ENCODE results near the gene ZKSCAN5.
A peak's percentile ranks its signal among the peaks of the same experiment; 100 is the strongest.
"Not testable (repeated sequence)": the region's sequence is repeated elsewhere in the genome, so short reads cannot be mapped to it uniquely, and the experiment has no call there.

The ZKSCAN5 gene

DNA sequence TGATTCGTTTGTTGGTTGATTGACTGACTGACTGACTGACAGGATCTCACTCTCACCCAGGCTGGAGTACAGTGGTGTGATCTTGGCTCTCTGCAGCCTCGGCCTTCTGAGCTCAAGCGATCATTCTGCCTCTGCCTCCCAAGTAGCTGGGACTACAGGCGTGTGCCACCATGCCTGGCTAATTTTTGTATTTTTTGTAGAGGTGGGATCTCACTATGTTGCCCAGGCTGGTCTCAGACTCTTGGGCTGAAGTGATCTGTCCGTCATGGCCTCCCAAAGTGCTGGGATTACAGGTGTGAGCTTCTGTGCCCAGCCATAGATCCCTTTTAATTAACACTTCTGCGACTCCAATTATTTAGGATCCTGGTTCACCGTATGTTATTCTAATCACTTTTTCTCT is 64.3 kb downstream of the ZKSCAN5 start:
- H3K4me3 ChIP-seq (ENCODE audit: low read length); H3K4me1 ChIP-seq (ENCODE audit: control insufficient read depth, insufficient read depth, low read length); DNase-seq (ENCODE audit: low read depth); H3K9ac ChIP-seq (ENCODE audit: low read length); H3K27me3 ChIP-seq (replicated peaks; ENCODE audit: control insufficient read depth, insufficient read depth, low read length); H3K9me3 ChIP-seq (ENCODE audit: control insufficient read depth, low read length): not testable (repeated sequence)
- peaks cover 86% of the 10 kb centered on the region for H3K36me3 ChIP-seq (ENCODE audit: control insufficient read depth, insufficient read depth, low read length, severe bottlenecking)

DNA sequence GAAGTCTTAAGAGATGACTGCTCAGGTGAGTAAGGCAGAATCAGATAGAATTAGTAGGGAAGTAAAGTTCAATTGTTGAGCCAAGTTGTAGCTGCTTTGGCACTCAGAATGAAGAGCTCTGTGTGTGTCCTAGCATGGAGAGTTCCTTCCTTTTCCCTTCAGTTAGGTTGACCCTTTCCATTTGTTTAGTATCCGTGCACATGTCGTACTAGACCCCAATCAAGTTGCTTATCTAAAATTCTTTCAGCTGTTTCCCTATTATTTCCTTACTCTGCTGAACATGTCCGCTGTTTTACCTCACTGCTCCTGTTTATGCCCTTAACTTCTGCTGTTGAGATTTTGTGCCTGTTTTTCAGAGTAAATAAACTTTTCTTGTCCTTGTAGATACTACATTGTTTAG is 67.3 kb downstream of the ZKSCAN5 start:
- Histone ChIP-seq H3K4me3 (ENCODE audit: low read length) (no peak overlapping the region), H3K9me3 (ENCODE audit: control insufficient read depth, low read length) (no peaks in the 10 kb centered on the region), H3K9ac (ENCODE audit: low read length) (no peak overlapping the region), H3K4me1 (ENCODE audit: control insufficient read depth, insufficient read depth, low read length) (no peaks in the 10 kb centered on the region), H3K36me3 (ENCODE audit: control insufficient read depth, insufficient read depth, low read length, severe bottlenecking) (peaks cover 60% of the 10 kb centered on the region), H3K27me3 (replicated peaks; ENCODE audit: control insufficient read depth, insufficient read depth, low read length) (no peaks in the 10 kb centered on the region)
- no peak for DNase-seq (ENCODE audit: low read depth)

DNA sequence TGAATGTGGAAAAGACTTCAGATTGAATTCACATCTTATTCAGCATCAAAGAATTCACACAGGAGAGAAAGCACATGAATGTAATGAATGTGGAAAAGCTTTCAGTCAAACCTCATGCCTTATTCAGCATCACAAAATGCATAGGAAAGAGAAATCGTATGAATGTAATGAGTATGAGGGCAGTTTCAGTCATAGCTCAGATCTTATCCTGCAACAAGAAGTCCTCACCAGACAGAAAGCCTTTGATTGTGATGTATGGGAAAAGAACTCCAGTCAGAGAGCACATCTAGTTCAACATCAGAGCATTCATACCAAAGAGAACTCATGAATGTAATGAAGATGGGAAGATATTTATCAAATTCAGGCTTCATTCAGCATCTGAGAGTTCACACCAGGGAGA is 68.8 kb downstream of the ZKSCAN5 start:
- Histone ChIP-seq H3K36me3 (ENCODE audit: control insufficient read depth, insufficient read depth, low read length, severe bottlenecking) (peaks cover 56% of the 10 kb centered on the region), H3K4me1 (ENCODE audit: control insufficient read depth, insufficient read depth, low read length) (no peaks in the 10 kb centered on the region), H3K4me3 (ENCODE audit: low read length) (no peak overlapping the region), H3K27me3 (replicated peaks; ENCODE audit: control insufficient read depth, insufficient read depth, low read length) (no peaks in the 10 kb centered on the region), H3K9ac (ENCODE audit: low read length) (no peak overlapping the region), H3K9me3 (ENCODE audit: control insufficient read depth, low read length) (no peaks in the 10 kb centered on the region)
- no peak for DNase-seq (ENCODE audit: low read depth)

DNA sequence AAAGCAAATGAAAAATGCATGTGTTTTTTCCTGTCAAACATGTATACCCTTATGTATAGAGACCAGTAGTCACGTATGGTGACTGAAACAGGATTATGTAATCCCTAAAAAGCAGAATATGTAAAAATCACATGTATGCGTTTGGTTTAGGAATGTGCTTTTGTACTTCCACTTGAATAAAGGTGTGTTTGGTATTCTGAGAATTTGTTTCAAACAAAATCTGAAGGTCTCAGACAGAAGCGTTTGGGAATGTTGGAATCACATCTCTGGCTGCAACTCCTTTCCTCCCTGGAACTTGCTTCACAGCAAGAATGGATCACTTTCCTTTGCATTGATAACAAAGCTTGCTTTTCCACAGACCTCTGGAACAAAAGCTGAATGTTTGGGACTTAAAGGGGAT is 71.8 kb downstream of the ZKSCAN5 start:
- Histone ChIP-seq H3K9ac (ENCODE audit: low read length) (no peak overlapping the region), H3K27me3 (replicated peaks; ENCODE audit: control insufficient read depth, insufficient read depth, low read length) (no peaks in the 10 kb centered on the region), H3K36me3 (ENCODE audit: control insufficient read depth, insufficient read depth, low read length, severe bottlenecking) (peaks cover 29% of the 10 kb centered on the region), H3K9me3 (ENCODE audit: control insufficient read depth, low read length) (no peaks in the 10 kb centered on the region), H3K4me3 (ENCODE audit: low read length) (no peak overlapping the region), H3K4me1 (ENCODE audit: control insufficient read depth, insufficient read depth, low read length) (peaks cover 8% of the 10 kb centered on the region)
- DNase-seq (ENCODE audit: low read depth): no peak

DNA sequence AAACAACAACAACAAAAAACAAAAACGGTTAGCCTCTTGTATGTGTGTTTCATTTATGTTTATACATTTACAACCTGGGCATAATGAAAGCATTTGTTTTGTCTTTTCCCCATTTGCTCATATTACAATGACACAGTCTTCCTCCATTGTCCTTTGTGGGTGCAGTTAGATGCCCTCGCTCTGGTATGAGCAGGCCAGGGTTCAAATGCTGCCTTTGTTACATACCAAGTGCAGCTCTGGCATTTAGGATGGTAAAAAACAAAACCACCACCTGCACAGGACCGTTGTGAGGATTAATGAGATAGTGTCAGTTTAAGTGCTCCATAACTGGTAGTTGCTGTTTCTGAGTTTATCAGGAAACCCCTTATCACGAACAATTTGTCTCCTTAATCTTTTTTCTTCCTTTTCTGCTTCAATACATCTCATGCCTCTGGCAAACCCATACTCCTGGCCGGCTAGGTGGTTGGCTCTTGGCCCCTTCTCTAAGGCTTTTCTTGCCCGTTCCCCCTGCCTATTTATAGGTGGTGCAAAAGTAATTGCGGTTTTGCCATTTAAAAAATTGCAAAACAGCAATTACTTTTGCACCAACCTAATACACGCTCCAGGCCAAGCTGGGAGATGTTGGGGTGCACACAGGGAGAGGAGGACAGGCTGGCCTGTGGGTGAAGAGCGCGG is 75.0 kb downstream of the ZKSCAN5 start:
- no peak for DNase-seq (ENCODE audit: low read depth)
- H3K9me3 ChIP-seq (ENCODE audit: control insufficient read depth, low read length): no peaks in the 10 kb centered on the region
- peak overlapping the region; percentile 80 for H3K4me3 ChIP-seq (ENCODE audit: low read length)
- H3K4me1 ChIP-seq (ENCODE audit: control insufficient read depth, insufficient read depth, low read length): peaks cover 8% of the 10 kb centered on the region
- H3K36me3 ChIP-seq (ENCODE audit: control insufficient read depth, insufficient read depth, low read length, severe bottlenecking): no peaks in the 10 kb centered on the region
- H3K27me3 ChIP-seq (replicated peaks; ENCODE audit: control insufficient read depth, insufficient read depth, low read length): no peaks in the 10 kb centered on the region
- peak overlapping the region; percentile 77 for H3K9ac ChIP-seq (ENCODE audit: low read length)

DNA sequence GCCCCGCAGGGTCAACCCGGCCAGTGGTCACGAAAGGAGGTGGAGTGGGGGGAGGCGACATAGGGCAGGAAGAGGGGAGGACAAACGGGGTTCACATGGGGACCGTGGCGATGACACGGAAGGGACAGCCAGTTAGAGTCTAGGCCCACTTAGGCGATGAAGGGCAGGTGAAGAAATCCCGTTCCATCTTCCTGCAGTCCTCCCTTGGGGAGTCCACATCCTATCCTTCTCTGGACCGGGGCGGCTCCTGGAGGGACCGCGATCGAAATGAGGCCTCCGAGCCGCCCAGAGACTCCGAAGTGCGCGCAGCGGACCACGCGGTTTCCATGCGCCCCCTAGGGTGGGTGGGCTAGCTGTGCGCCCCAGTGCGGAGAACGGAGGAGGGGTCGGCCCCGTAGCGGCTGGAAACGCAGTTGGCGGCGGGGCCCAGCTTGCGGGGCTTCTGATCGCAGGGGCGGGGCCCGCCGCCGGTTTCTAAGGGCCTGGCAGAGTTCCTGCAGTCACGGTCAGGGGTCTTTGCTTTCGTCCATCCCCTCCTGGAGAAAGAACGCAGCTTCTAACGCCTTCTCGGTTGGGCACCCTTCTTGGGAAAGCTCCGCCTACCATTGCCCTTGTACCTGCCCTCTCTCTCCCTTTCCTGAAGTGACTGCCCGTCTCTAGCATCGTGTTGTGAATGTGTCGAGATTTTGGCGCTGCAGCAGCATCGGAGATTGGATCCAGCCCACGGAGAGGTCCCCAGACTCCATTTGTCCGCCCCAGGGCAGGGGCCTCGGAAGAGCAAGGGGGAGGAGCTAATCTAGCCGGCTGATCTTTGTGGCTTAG is 75.7 kb downstream of the ZKSCAN5 start:
- H3K4me3 ChIP-seq (ENCODE audit: low read length): peak overlapping the region; percentile 80
- peak overlapping the region; percentile 77 for H3K9ac ChIP-seq (ENCODE audit: low read length)
- peaks cover 8% of the 10 kb centered on the region for H3K4me1 ChIP-seq (ENCODE audit: control insufficient read depth, insufficient read depth, low read length)
- H3K36me3 ChIP-seq (ENCODE audit: control insufficient read depth, insufficient read depth, low read length, severe bottlenecking): no peaks in the 10 kb centered on the region
- no peaks in the 10 kb centered on the region for H3K27me3 ChIP-seq (replicated peaks; ENCODE audit: control insufficient read depth, insufficient read depth, low read length)
- H3K9me3 ChIP-seq (ENCODE audit: control insufficient read depth, low read length): no peaks in the 10 kb centered on the region
- peak; percentile 71 for DNase-seq (ENCODE audit: low read depth)

DNA sequence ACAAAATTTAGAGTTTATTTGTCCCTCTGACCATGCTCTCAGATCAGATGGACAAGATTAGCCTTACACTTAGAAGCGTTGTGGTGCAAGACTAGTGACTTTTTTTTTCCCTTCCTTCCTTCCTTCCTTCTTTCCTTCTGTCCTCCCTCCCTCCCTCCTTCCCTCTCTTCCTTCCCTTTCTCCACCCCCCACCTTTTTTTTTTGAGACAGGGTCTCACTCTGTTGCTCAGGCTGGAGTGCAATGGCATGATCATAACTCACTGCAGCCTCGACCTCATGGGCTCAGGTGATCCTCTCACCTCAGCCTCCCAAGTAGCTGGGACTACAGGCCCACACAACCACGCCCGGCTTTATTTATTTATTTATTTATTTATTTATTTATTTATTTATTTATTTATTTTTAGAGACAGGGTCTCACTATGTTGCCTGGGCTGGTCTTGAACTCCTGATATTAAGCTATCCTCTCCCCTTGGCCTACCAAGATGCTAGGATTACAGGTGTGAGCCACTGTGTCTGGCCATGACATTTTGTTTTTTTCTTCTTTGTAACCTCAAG is 76.4 kb downstream of the ZKSCAN5 start:
- not testable (repeated sequence) for H3K4me1 ChIP-seq (ENCODE audit: control insufficient read depth, insufficient read depth, low read length); H3K9me3 ChIP-seq (ENCODE audit: control insufficient read depth, low read length); DNase-seq (ENCODE audit: low read depth); H3K36me3 ChIP-seq (ENCODE audit: control insufficient read depth, insufficient read depth, low read length, severe bottlenecking); H3K27me3 ChIP-seq (replicated peaks; ENCODE audit: control insufficient read depth, insufficient read depth, low read length)
- Histone ChIP-seq H3K9ac (ENCODE audit: low read length) (peak overlapping the region; percentile 77), H3K4me3 (ENCODE audit: low read length) (peak overlapping the region; percentile 80)
